ENCODE data around the gene PLA2G4B. TPM values are rescaled to one million over a fixed set of nuclear protein-coding genes. Genes with fewer than 3 reads are reported as not detected.

The PLA2G4B gene
- total and polyA plus RNA-seq, 2 of the 8 experiments (the other 6 are each of a cell fraction or from before 2014, with no cell fraction given) = 4.2 to 9.2 TPM

GRCh38 chr15:41886741-41887140 lies 48.1 kb downstream of the PLA2G4B start:
- H3K4me1 ChIP-seq (replicated peaks in 1 of 4; ENCODE audit: control insufficient read depth in 3 of 4, insufficient read depth in 4 of 4, low read length in 3 of 4) = peaks cover 0 to 6% (median 2%) of the 10 kb centered on the region in 4 experiments; a peak in 5 of 7 replicates
- no peak for TF ChIP-seq TBP (IDR thresholded peaks at IDR 0.05; ENCODE audit: low read depth, low read length)
- TF ChIP-seq RNF2 (IDR thresholded peaks at IDR 0.05; ENCODE audit: borderline replicate concordance, low read depth, low read length, missing control alignments, poor library complexity, severe bottlenecking) = no peak
- no peak for TF ChIP-seq POLR2A (IDR thresholded peaks at IDR 0.05; ENCODE audit: control extremely low read depth in 1 of 2, low read depth in 2 of 2, low read length in 2 of 2)
- TF ChIP-seq ASH2L (IDR thresholded peaks at IDR 0.05; ENCODE audit: low read length) = no peak
- TF ChIP-seq RXRA (IDR thresholded peaks at IDR 0.05; ENCODE audit: insufficient read depth, low read depth, low read length) = no peak
- no peak overlapping the region for H2BK120ac ChIP-seq (replicated peaks; ENCODE audit: low read depth, low read length)
- no peak overlapping the region for H3K4me2 ChIP-seq (ENCODE audit: insufficient read depth in 1 of 2, low read depth in 2 of 2, low read length in 2 of 2)
- FAIRE-seq (no peak), DNase-seq (ENCODE audit: low read depth in 1 of 2, low spot score in 2 of 2) (no peak)
- H3K9me3 ChIP-seq (ENCODE audit: insufficient read depth in 2 of 2, low read depth in 1 of 2, low read length in 1 of 2) = no peaks in the 10 kb centered on the region
- H4K20me1 ChIP-seq (replicated peaks in 1 of 2; ENCODE audit: control insufficient read depth in 1 of 2, insufficient read depth in 2 of 2, low read length in 2 of 2) = no peaks in the 10 kb centered on the region
- H3K36me3 ChIP-seq (ENCODE audit: control insufficient read depth in 2 of 4, insufficient read depth in 4 of 4, low read length in 3 of 4) = no peaks in the 10 kb centered on the region
- H2BK15ac ChIP-seq (ENCODE audit: low read length) = no peak overlapping the region
- H4K8ac ChIP-seq (ENCODE audit: extremely low read depth, insufficient read depth, low read length) = no peak overlapping the region
- H3K56ac ChIP-seq (replicated peaks; ENCODE audit: insufficient read length, low read depth, low read length) = no peak overlapping the region
- H2BK5ac ChIP-seq (ENCODE audit: low read depth, low read length) = no peak overlapping the region
- no peak overlapping the region for H2BK20ac ChIP-seq (ENCODE audit: low read length)
- H4K91ac ChIP-seq (replicated peaks; ENCODE audit: insufficient read length, low read length) = no peak overlapping the region
- WGBS, 2 experiments (ENCODE audit: extremely low coverage in 1 of 2, insufficient coverage in 1 of 2, insufficient read length in 1 of 2, insufficient replicate concordance in 2 of 2, low coverage in 1 of 2, low lambda C conversion rate in 2 of 2, missing lambda C conversion rate in 1 of 2) = 96% methylated on average over 7 of the region's 7 CpGs; no CpG with 5 or more reads in 1 of the 2 experiments
- H3K27ac ChIP-seq (ENCODE audit: low read depth, low read length) = no peak overlapping the region
- ChIA-PET POLR2A (ENCODE audit: partially characterized antibody) (interaction anchor here (0.6 to 1.4 kb wide), 3 partner anchors 12 to 35 kb away, joined by 3 read pairs; no protein-coding TSS in a partner anchor), CTCF (ENCODE audit: partially characterized antibody) (interaction anchor here (0.9 to 3.0 kb wide), 6 partner anchors 9 to 26 kb away, joined by 3 to 8 read pairs (median 4); no protein-coding TSS in a partner anchor)
- peaks cover 4% of the 10 kb centered on the region; the same call in 1 of the 2 replicates for H3K23me2 ChIP-seq (ENCODE audit: low read depth, low read length)
- no peak overlapping the region for H3K4ac ChIP-seq (replicated peaks; ENCODE audit: insufficient read length, low read depth, low read length)
- no peak overlapping the region for H3K4me3 ChIP-seq (ENCODE audit: extremely low read depth in 1 of 4, insufficient read depth in 2 of 4, low read depth in 3 of 4, low read length in 4 of 4)
- no peak overlapping the region for H2BK12ac ChIP-seq (ENCODE audit: low read depth, low read length)
- no peak overlapping the region for H3K14ac ChIP-seq (ENCODE audit: insufficient read length)
- H3K79me2 ChIP-seq (ENCODE audit: control insufficient read depth in 1 of 2, insufficient read depth in 2 of 2, low read length in 2 of 2) = no peaks in the 10 kb centered on the region
- H3K9ac ChIP-seq (replicated peaks in 1 of 4; ENCODE audit: extremely low read depth in 1 of 4, low read depth in 3 of 4, low read length in 3 of 4) = no peak overlapping the region
- no peak overlapping the region for H3K18ac ChIP-seq (ENCODE audit: extremely low read depth, low read length)
- peaks cover 9 to 18% (median 16%) of the 10 kb centered on the region in 4 experiments for H3K27me3 ChIP-seq (replicated peaks in 1 of 4; ENCODE audit: control insufficient read depth in 3 of 4, extremely low read depth in 1 of 4, insufficient read depth in 3 of 4, low read length in 3 of 4)
- no peak overlapping the region for H2AFZ ChIP-seq (ENCODE audit: low read length)
- H3K79me1 ChIP-seq (ENCODE audit: low read depth, low read length) = no peaks in the 10 kb centered on the region
- no peak overlapping the region for H3K23ac ChIP-seq (ENCODE audit: insufficient read length)
- no peak overlapping the region for H2AK5ac ChIP-seq (ENCODE audit: low read depth, low read length)
- H4K5ac ChIP-seq (ENCODE audit: insufficient read length, low read depth, low read length) = no peak overlapping the region
